Measurements from ENCODE around the gene SH3BGRL2. TPM values are rescaled to one million over a fixed set of nuclear protein-coding genes. Genes with fewer than 3 reads are reported as not detected.

The SH3BGRL2 gene
- total RNA-seq, 1 experiment from 2014 or later: 7.1 TPM

DNA sequence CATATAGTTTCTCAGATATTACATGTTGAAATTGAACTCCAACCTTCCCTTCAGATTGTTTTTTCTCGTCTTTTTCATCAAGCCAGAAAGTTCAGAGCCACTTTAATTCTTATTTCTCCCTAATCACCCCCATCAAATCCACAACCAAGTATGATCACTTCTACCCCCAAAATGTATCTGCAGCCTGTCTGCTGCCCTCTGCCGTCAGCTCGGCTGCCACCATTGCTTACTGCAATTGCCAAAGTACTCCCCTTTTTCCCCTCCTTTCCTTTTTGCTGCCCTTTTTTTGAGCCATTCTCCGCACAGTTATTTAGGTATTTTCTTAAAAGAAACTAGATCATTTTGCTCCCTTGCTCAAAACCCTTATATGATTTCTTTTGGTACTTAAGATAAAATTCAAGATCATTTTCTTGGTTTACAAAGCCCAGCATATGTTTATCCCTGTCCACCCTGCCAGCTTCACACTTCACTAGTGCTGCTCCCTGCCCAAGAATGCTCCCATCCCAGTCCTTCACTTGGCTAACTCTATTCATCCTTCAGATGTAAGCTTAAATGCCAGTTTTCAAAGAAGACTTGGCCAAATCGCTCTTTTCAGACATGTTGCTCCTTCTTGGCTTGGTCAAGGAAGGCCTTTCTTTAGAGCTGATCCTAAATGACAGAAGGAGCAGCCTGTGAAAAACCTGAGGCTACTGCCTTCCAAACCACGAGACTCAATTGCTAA lies 63.7 kb downstream of the SH3BGRL2 start:
- H3K27me3 Mint-ChIP-seq (ENCODE audit: insufficient read depth, unreplicated experiment): no peaks in the 10 kb centered on the region
- TF ChIP-seq, protein P1, sequence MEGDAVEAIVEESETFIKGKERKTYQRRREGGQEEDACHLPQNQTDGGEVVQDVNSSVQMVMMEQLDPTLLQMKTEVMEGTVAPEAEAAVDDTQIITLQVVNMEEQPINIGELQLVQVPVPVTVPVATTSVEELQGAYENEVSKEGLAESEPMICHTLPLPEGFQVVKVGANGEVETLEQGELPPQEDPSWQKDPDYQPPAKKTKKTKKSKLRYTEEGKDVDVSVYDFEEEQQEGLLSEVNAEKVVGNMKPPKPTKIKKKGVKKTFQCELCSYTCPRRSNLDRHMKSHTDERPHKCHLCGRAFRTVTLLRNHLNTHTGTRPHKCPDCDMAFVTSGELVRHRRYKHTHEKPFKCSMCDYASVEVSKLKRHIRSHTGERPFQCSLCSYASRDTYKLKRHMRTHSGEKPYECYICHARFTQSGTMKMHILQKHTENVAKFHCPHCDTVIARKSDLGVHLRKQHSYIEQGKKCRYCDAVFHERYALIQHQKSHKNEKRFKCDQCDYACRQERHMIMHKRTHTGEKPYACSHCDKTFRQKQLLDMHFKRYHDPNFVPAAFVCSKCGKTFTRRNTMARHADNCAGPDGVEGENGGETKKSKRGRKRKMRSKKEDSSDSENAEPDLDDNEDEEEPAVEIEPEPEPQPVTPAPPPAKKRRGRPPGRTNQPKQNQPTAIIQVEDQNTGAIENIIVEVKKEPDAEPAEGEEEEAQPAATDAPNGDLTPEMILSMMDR (IDR thresholded peaks at IDR 0.05; ENCODE audit: unreplicated experiment): no peak
- DNase-seq (ENCODE audit: unreplicated experiment): no peak
- H3K4me1 Mint-ChIP-seq (ENCODE audit: insufficient read depth, unreplicated experiment): no peaks in the 10 kb centered on the region
- no peak overlapping the region for H3K4me3 Mint-ChIP-seq (ENCODE audit: unreplicated experiment)
- no peaks in the 10 kb centered on the region for H3K36me3 Mint-ChIP-seq (ENCODE audit: insufficient read depth, unreplicated experiment)
- intact Hi-C loops (cut with micrococcal nuclease): no loop called here
- CTCF ChIA-PET: interaction anchor here (0.7 to 1.3 kb wide), 2 partner anchors 22 to 125 kb away, joined by 3 to 4 read pairs; no protein-coding TSS in a partner anchor
- BruUV-seq (replicated peaks): no TSS peak
- no peaks in the 10 kb centered on the region for H3K9me3 Mint-ChIP-seq (ENCODE audit: unreplicated experiment)
- POLR2A ChIA-PET: interaction anchor here (0.7 to 1.2 kb wide), 2 partner anchors 21 to 22 kb away, joined by 3 read pairs; no protein-coding TSS in a partner anchor
- H3K27ac Mint-ChIP-seq (ENCODE audit: low read depth, unreplicated experiment): no peak overlapping the region

DNA sequence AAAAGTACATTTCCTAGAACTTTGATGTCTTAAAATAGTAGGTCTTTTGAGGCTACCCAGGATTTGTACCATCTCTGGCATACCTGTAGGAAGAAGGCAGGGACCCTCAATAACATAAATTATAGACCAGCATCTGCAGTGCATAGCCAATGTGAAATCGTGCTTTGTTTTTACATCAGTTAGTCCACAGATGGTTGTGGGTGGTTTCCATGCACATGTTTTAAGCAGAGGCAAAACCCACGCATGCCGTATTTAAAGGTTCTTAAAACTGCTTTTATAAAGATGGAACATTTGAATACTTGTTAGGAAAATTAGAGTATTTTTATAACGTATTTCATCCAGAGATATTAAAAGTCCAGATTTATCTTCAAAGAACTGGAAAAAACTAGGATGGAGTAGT lies 66.3 kb downstream of the SH3BGRL2 start:
- H3K27ac Mint-ChIP-seq (ENCODE audit: low read depth, unreplicated experiment): no peak overlapping the region
- no peak for DNase-seq (ENCODE audit: unreplicated experiment)
- no peaks in the 10 kb centered on the region for H3K27me3 Mint-ChIP-seq (ENCODE audit: insufficient read depth, unreplicated experiment)
- BruUV-seq (replicated peaks): no TSS peak
- no peaks in the 10 kb centered on the region for H3K4me1 Mint-ChIP-seq (ENCODE audit: insufficient read depth, unreplicated experiment)
- H3K9me3 Mint-ChIP-seq (ENCODE audit: unreplicated experiment): no peaks in the 10 kb centered on the region
- CTCF ChIA-PET: interaction anchor here (1.5 kb wide), 1 partner anchor 17 kb away, joined by 4 read pairs; no protein-coding TSS in a partner anchor
- POLR2A ChIA-PET: no interaction called here
- intact Hi-C loops (cut with micrococcal nuclease): no loop called here
- H3K36me3 Mint-ChIP-seq (ENCODE audit: insufficient read depth, unreplicated experiment): no peaks in the 10 kb centered on the region
- TF ChIP-seq, protein P1 (IDR thresholded peaks at IDR 0.05; ENCODE audit: unreplicated experiment): no peak
- H3K4me3 Mint-ChIP-seq (ENCODE audit: unreplicated experiment): no peak overlapping the region

DNA sequence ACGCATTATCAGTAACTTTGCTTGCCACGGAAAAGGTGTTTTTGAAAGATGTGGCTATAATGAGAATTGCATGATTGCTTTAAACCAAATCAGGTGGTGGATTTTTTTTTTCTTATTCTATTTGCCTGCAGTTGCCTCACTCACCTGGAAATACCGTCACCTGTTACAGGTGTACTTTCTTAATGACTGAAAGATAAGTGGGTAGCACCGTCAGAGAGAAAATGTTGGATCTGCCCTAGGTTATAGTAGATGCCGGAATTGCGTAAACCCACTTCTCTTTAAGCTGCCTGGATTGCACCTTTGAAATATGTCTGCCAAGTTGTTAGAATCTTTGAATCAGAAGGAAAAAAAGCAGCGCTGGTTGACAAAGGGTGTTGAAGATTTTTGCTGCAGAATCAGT lies 68.5 kb downstream of the SH3BGRL2 start:
- ChIA-PET POLR2A (no interaction called here), CTCF (no interaction called here)
- H3K9me3 Mint-ChIP-seq (ENCODE audit: unreplicated experiment): no peaks in the 10 kb centered on the region
- H3K36me3 Mint-ChIP-seq (ENCODE audit: insufficient read depth, unreplicated experiment): no peaks in the 10 kb centered on the region
- no peaks in the 10 kb centered on the region for H3K27me3 Mint-ChIP-seq (ENCODE audit: insufficient read depth, unreplicated experiment)
- TF ChIP-seq, protein P1 (IDR thresholded peaks at IDR 0.05; ENCODE audit: unreplicated experiment): no peak
- intact Hi-C loops (cut with micrococcal nuclease): no loop called here
- no peak for DNase-seq (ENCODE audit: unreplicated experiment)
- H3K27ac Mint-ChIP-seq (ENCODE audit: low read depth, unreplicated experiment): no peak overlapping the region
- no peak overlapping the region for H3K4me3 Mint-ChIP-seq (ENCODE audit: unreplicated experiment)
- no TSS peak for BruUV-seq (replicated peaks)
- H3K4me1 Mint-ChIP-seq (ENCODE audit: insufficient read depth, unreplicated experiment): no peaks in the 10 kb centered on the region

DNA sequence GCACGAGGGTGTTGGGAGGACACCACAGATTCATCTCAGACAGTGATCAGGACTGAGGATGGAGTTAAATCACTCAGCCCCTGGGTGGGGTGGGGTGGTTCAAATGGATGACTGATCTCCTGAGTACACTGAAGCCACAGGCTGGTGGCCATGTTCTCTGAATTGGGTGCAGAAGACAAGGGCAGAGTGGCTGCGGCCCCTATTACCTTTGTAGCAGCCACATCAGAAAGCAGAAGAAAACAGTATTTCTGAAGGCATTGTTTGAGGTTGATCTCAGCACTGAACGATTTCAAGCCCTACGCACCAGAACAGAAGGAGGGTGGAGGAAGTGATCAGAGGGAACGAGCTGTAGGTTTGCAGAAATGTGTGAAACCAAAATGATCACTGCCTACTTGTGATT lies 71.6 kb downstream of the SH3BGRL2 start:
- Mint-ChIP-seq H3K4me3 (ENCODE audit: unreplicated experiment) (no peak overlapping the region), H3K27me3 (ENCODE audit: insufficient read depth, unreplicated experiment) (no peaks in the 10 kb centered on the region), H3K27ac (ENCODE audit: low read depth, unreplicated experiment) (no peak overlapping the region), H3K36me3 (ENCODE audit: insufficient read depth, unreplicated experiment) (no peaks in the 10 kb centered on the region), H3K9me3 (ENCODE audit: unreplicated experiment) (no peaks in the 10 kb centered on the region), H3K4me1 (ENCODE audit: insufficient read depth, unreplicated experiment) (no peaks in the 10 kb centered on the region)
- TF ChIP-seq, protein P1 (IDR thresholded peaks at IDR 0.05; ENCODE audit: unreplicated experiment): no peak
- POLR2A ChIA-PET: no interaction called here
- no peak for DNase-seq (ENCODE audit: unreplicated experiment)
- intact Hi-C loops (cut with micrococcal nuclease): no loop called here
- CTCF ChIA-PET: no interaction called here
- BruUV-seq (replicated peaks): no TSS peak

All from MCF 10A (cell line).